KG1 (cell line): ENCODE data around the gene CDKN1A.
"Not testable (repeated sequence)": the region's sequence is repeated elsewhere in the genome, so short reads cannot be mapped to it uniquely, and the experiment has no call there.

Source experiments
- DNase-seq: peaks from one replicate; lab custom pipeline; 2025; lab: John Stamatoyannopoulos, UW

CDKN1A gene

GRCh38 chr6:36698196-36698595 is 19.7 kb downstream of the CDKN1A start:
- no peak for DNase-seq

GRCh38 chr6:36698871-36699271 is 20.4 kb downstream of the CDKN1A start:
- DNase-seq: no peak

- DNase-seq: no peak
Observed at GRCh38 chr6:36699348-36699747, 20.8 kb downstream of the CDKN1A start.

GRCh38 chr6:36700071-36700812 is 21.7 kb downstream of the CDKN1A start:
- no peak for DNase-seq

GRCh38 chr6:36700831-36701230 is 22.3 kb downstream of the CDKN1A start:
- DNase-seq: no peak

GRCh38 chr6:36701401-36701991 is 23.0 kb downstream of the CDKN1A start:
- no peak for DNase-seq

GRCh38 chr6:36702656-36703055 is 24.1 kb downstream of the CDKN1A start:
- DNase-seq: no peak

- no peak for DNase-seq
Observed at GRCh38 chr6:36703081-36703606, 24.6 kb downstream of the CDKN1A start.

- no peak for DNase-seq
Observed at GRCh38 chr6:36703982-36704381, 25.5 kb downstream of the CDKN1A start.

GRCh38 chr6:36704961-36705577 is 26.6 kb downstream of the CDKN1A start:
- not testable (repeated sequence) for DNase-seq

- no peak for DNase-seq
Observed at GRCh38 chr6:36706339-36706738, 27.8 kb downstream of the CDKN1A start.

- no peak for DNase-seq
Observed at GRCh38 chr6:36712816-36713215, 34.3 kb downstream of the CDKN1A start.

- DNase-seq: no peak
Observed at GRCh38 chr6:36713846-36714245, 35.3 kb downstream of the CDKN1A start.

- DNase-seq: no peak
Observed at GRCh38 chr6:36714511-36714910, 36.0 kb downstream of the CDKN1A start.

GRCh38 chr6:36715469-36715868 is 37.0 kb downstream of the CDKN1A start:
- DNase-seq: no peak

- DNase-seq: no peak
Observed at GRCh38 chr6:36716476-36717093, 38.1 kb downstream of the CDKN1A start.

GRCh38 chr6:36717231-36717825 is 38.8 kb downstream of the CDKN1A start:
- no peak for DNase-seq

- no peak for DNase-seq
Observed at GRCh38 chr6:36717871-36718540, 39.5 kb downstream of the CDKN1A start.

GRCh38 chr6:36718560-36718959 is 40.0 kb downstream of the CDKN1A start:
- DNase-seq: no peak

GRCh38 chr6:36719126-36719525 is 40.6 kb downstream of the CDKN1A start:
- no peak for DNase-seq

- no peak for DNase-seq
Observed at GRCh38 chr6:36720251-36721141, 42.0 kb downstream of the CDKN1A start.
